ENCODE data around the gene NEK7.
"Not testable (repeated sequence)": the region's sequence is repeated elsewhere in the genome, so short reads cannot be mapped to it uniquely, and the experiment has no call there.

Gene NEK7

DNA sequence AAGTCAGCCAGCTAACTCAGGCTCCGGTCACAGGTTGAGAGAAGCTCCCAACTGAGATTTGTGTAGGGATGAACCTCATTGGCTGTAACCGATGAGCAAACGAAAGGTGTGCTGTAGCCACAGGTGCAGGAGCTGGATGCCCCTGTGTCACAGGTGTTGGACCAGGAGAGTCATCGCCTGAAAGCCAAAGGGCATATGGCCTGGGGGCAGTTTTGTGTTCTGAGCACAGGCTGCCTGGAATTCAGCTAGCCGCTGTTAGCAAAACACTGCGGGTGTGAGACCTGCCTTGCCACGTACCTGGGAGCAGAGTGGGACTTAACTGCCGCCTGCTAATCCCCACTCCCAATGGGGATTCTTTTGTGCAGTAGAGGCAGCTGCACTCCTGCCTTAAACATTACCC lies 55.3 kb downstream of the NEK7 start:
- DNase-seq, result no peak

DNA sequence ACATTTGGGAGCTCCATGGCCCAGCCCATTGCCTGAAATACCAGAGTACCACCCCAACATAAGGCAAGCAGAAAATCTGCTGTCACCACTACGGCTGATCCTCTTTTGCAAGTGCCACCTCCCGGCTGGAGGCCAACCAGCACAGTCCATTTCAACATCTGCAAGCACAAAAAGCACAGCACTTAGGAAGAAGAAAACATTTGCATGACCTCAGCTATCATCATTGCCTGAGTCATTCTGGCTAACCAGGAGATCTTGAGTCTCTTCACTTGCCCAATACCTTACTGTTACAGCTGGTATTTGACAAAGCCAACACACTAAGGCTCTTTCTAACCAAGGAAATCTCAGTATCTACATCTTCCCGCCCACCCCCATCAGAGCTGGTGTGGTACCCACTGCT lies 55.9 kb downstream of the NEK7 start:
- no peak for DNase-seq

DNA sequence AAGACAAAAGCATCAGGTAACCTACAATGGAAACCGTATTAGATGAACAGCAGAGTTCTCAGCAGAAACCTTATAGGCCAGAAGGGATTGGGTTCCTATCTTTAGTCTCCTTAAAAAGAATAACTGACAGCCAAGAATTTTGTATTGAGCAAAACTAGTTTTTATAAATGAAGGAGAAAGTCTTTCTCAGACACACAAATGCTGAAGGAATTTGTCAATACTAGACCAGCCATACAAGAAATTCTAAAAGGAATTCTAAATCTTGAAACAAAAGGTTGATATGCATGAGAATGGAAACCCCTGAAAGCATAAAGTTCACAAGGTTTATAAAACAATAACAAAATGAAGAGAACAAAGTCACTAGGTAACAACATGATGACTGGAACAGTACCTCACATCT lies 58.1 kb downstream of the NEK7 start:
- no peak for DNase-seq

DNA sequence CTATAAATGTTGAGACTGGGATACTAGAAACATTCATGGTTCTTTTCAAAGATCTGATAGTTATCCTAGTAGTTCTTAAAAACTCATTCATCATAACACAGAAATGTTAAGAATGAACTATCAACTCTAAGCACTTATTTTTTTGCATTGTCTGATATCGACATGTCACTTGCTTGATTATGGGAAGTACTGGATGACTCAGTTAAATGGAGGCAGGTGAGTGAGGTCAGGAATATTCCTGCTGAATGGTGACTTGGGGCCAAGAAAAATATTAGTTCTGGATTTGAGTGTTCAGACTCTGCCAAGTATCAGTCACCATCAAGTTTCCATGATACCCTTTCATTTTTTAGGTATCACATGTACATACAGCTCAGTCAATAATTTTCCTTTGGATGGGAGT lies 63.6 kb downstream of the NEK7 start:
- DNase-seq, result no peak

DNA sequence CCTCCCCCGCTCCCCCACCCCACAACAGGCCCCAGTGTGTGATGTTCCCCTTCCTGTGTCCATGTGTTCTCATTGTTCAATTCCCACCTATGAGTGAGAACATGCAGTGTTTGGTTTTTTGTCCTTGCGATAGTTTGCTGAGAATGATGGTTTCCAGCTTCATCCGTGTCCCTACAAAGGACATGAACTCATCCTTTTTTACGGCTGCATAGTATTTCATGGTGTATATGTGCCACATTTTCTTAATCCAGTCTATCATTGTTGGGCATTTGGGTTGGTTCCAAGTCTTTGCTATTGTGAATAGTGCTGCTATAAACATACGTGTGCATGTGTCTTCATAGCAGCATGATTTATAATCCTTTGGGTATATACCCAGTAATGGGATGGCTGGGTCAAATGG lies 70.2 kb downstream of the NEK7 start:
- not testable (repeated sequence) for DNase-seq

DNA sequence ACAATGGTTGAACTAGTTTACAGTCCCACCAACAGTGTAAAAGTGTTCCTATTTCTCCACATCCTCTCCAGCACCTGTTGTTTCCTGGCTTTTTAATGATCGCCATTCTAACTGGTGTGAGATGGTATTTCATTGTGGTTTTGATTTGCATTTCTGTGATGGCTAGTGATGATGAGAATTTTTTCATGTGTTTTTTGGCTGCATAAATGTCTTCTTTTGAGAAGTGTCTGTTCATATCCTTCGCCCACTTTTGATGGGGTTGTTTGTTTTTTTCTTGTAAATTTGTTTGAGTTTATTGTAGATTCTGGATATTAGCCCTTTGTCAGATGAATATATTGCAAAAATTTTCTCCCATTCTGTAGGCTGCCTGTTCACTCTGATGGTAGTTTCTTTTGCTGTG lies 70.7 kb downstream of the NEK7 start:
- not testable (repeated sequence) for DNase-seq

DNA sequence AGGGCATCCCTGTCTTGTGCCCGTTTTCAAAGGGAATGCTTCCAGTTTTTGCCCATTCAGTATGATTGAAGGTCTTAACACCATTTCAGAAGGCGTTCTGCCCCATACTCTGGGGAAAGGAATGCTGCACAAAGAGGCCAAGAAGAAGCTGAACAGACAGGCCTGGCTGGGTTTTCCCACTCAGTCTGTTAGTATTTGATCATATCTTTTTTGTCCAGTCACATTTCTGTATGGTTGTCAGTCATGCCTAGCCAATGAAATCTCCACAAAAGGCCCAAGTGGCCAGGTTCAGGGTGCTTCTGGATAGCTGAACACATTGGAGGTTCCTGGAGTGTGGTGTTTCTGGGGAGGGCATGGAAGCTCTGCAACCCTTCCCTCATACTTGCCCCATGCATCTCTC lies 72.1 kb downstream of the NEK7 start:
- no peak for DNase-seq

DNA sequence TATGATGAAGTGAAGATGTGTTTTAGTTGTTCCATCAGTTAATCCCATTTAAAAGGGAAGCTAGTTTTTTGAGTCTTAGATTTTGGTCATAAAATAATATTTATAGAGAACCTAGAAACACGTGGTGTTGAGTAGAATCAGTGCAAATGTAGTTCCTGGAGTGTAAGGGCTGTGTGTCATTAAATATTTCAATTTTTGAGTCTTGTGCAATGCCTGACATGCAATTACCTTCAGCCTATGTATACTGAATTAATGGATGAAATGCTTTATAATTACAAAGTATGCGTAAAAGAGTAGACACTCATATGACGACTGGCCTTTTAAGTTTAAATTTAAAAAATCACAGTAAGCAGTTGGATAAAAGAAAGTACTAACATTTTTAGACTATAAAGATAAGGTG lies 75.0 kb downstream of the NEK7 start:
- DNase-seq, result no peak

DNA sequence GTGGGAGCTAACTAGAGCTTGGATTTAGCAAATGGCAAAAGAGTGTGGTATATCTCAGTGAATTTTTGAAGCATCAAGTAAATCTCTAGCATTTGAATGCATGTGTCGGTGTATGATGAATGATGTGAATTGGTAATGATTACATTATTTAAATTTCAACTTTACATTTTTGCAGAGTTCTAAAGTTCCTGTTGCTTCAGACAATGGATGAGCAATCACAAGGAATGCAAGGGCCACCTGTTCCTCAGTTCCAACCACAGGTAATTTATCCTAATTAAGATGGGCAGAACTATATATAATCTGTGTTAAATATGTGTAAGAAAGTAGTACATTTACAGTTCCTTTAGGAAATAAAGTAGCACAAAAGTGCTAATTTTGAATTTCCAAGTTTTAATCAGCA lies 75.6 kb downstream of the NEK7 start:
- DNase-seq, result no peak

DNA sequence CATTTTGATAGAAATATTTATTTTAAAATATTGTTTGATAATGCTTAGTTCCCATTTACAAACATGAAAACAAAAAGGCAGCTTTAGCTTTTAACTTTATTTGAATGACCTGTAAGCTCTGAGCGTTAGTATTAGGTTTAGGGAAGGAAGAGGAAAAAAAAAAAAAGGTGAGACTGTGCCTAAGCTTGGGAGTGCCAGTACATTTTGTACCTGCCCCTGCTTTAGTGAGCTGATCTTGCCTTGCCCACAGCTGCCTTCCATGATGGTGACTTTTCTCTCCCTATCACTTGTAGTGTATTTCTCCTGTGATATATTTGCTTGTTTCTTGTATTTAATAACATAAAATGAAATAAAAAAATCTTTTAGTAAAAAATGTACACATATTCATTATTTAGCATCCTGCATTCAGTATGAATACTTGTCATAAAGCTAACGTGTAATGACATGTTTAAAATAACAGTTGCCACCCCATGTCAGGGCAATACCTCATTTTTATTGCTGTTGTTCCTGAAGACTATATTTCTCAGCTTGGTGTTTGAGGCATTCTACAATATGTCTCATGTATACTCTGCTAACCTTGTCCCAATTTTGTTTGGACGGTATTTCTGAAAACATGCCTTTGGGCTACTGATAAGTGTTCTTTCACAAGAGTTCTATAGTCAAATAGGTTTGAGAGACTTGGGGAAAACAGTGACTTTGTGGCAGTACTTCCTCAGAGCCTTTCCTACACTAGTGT lies 76.3 kb downstream of the NEK7 start:
- no peak for DNase-seq

DNA sequence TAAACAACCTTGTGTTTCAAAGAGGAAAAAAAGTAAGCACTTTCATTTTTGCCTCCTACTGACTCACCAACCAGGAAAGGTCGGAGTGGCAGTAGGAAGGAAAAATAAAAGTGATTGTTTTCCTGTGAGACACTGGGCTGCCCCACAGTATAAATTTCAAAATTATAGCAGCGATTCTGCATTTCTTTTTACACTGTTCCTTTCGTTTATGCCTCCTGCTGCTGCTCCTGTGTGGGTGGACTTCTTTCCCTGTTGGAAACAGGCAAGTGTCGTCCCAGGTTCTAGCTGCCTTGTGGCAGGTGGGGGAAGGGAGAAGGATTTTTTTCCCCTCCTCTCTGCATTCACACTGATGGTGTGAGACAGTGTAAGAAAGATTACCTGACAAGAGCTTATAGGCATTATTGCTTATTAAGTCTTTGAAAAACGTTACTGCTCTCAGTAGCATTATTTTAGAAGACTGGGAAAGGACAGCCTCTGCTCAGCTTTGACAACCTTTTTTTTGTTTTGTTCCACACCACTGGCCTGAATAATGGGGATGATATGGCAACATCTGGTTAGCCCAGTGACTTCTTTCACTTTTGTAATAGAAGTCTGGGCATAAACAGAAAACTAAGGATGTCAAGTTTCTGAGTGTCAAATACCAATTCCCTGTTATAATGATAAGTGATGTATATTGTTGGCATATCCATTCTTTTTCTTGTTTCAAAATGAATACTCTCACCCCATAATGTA lies 77.9 kb downstream of the NEK7 start:
- DNase-seq, result peak; percentile 52

DNA sequence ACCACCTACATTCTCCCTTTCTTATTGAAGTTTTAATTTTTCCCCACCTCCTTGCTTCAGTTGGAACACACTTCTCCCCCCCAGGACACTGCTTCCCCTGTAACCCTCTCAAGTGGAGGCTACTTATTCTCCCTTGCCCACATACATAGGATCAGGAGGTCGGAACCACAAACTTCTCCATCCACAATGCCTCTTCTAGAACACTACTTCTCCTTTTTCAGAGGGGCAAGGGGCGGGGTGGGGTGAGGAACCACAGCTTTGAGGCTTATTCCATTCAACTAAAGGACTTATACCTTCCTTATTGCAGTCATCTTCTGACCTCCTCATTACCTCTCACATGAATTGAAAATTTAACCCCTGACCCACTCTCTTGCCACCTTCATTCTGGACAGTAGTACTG lies 81.3 kb downstream of the NEK7 start:
- no peak for DNase-seq

DNA sequence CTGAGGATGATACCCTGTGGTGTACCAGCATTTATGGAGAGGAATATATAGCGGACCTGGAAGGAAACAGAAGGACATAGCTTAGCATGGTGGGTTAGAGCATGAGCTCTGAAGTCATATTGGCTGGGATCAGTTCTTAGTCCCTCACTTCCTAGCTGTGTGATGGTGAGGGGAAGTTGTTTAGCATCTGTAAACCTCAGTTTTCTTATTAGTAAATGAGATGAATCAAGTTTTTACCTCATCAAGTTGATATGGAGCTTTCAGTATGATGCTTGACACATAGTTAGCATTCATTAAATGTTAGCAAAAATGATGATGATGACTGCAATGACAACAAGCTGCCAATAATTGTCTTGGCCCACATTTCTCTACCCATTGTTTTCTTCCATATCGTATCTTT lies 84.8 kb downstream of the NEK7 start:
- no peak for DNase-seq

DNA sequence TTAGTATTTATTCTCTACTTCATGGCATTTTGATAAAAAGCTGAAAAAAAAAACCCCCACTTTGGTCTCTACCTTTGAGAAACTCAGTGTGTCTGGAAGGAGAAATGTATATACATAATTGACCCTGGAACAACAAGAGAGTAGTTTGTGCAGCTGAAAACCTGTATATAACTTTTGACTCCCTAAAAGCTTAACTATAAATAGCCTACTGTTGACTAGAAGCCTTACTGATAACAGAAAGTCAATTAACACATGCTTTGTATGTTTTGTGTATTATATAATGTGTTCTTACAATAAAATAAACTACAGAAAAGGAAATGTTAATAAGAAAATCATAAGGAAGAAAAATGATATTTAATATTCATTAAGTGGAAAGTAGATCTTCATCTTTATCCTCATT lies 88.0 kb downstream of the NEK7 start:
- no peak for DNase-seq

DNA sequence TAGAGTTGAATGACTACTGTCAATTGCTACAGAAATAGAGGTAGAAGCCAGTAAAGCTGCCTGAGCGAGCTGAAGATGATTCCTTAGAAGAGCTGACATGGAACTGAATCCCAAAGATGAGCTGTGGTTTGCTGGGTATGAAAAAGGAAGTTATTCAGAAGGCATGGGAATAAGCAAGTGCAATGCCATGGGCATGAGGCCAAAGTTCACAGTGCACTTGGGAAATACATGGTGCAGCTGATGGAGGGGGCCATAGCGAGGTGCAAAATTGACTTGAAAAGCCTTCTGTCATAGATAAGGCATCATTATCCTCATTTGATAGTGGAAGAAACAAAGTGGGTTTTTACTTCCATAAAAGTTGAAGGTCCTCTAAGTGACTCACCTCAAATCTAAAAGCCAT lies 88.6 kb downstream of the NEK7 start:
- DNase-seq, result no peak

DNA sequence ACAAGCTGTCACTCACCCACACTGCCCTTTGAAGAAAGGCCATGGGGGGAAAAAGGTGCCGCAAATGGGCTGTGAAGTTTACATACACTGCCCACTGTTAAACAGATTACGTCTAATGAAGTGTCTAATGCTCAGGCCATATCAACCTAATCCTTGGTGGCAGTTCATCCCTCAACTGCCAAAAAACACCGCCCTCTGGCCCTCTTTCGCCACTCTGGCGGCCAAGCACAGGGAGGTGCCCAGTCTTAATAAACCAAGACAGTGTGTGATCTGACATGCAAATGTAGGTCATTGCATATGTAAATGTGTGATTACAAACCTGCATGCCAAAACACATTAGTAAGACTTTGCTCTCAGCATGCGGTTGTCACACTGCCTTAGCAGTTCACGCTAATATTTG lies 89.5 kb downstream of the NEK7 start:
- DNase-seq, result no peak

DNA sequence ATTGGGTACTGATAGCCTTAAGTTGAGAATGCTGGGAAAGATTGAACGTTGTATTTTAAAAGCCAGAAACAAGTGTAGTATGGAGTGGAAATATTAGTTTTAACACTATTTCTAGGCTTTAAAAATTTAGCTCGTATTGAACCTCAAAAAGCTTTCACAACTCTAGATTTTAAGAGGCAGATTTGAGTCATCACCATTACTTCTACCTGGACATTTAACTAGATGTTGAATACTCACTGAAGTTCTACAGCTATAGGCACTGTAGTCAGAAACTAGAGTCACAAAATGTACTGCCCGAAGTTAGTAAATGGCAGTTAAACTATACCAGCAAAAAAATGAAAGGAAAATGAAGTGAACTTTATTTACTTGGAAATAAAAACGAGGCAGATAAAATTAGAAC lies 96.5 kb downstream of the NEK7 start:
- no peak for DNase-seq

DNA sequence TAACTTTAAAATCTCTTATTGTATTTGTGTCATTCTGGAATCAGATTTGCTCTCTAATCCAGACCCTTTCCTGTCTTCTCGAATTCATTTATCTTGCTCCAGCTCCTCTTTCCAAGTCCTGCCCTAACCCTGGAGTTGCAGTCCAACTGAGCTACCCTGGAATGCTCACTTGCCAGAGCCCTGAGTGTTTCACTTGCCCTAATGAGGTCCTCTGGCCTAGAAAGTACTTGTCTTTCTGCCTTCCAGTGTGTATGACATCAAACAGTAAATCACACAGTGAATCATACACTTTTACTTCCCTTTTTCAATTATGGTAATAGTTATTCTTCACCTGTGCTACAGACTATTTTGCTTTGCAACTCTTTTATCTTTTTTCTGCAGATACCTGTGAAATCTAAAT lies 96.9 kb downstream of the NEK7 start:
- peak; percentile 35 for DNase-seq

DNA sequence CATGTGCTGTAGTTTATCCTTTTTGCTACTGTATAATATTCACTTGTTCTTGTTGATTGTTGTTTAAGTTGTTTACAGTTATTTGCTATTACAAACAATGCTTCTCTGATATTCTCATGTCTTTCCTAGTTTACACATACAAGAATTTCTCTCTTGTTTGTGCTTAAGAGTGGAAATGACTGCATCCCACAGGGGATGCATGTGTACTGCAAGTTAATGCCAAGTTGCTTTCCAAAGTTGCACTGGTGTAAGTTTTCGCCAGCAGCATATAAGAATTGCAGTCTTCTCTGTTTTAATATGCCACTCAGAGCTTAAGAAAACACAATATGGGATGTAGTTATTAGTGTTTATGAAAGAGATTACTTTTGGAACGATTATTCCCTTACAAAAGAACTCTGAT lies 97.7 kb downstream of the NEK7 start:
- no peak for DNase-seq

DNA sequence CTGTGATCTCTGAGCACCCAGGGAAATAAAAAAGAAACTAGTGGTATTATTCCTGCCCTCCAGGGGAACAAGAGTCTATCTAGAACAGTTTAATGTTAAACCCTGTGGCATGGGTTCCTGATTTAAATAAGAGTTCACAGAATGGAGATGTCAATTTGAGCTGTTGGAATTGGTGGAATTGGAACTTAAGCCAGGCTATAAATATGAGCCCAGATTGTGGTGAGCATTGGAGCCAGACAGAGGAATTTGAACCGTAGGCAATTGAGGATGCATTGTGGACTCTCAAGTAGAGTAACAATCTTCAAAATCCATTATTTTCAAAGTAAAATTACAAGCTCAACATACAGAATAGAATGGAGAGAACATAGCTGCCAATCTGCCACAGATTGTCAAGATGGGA lies 98.2 kb downstream of the NEK7 start:
- no peak for DNase-seq

DNA sequence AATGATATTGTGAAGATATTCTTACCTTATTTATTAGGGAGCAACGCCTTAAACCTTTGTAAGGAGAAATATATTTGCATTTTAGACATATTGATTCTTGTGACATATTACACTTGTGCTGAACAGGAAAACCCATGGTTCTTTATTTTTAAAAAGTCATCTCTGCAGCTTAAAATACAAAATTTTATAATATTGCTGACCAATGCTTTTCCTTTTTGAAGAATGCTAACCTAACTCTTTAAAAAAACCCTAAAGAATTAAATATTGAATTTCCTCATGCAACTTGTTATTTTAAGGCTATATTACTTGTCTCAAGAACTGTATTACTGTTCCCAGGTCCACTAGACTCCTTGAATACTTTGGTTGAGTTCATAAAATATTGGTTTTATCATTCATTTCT lies 99.0 kb downstream of the NEK7 start:
- DNase-seq, result no peak

DNA sequence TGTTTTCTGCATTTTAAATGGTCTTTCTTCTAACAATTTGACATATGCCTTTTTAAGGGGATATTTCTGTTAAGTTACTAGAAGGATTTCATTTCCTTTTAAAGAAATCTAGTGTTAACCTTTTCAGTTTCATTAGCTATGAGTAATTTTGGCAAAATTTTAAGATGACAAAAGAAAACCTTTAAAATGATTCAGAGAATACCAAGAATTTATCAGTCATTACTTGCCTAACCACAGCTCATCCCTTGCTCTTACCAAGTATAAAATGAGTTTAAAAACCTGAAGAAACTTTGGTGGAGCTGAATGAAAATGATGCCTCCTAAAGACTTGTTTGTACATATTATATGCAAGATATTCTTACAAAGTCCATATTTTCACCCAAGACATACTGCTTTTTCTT lies 101.7 kb downstream of the NEK7 start:
- DNase-seq, result no peak

DNA sequence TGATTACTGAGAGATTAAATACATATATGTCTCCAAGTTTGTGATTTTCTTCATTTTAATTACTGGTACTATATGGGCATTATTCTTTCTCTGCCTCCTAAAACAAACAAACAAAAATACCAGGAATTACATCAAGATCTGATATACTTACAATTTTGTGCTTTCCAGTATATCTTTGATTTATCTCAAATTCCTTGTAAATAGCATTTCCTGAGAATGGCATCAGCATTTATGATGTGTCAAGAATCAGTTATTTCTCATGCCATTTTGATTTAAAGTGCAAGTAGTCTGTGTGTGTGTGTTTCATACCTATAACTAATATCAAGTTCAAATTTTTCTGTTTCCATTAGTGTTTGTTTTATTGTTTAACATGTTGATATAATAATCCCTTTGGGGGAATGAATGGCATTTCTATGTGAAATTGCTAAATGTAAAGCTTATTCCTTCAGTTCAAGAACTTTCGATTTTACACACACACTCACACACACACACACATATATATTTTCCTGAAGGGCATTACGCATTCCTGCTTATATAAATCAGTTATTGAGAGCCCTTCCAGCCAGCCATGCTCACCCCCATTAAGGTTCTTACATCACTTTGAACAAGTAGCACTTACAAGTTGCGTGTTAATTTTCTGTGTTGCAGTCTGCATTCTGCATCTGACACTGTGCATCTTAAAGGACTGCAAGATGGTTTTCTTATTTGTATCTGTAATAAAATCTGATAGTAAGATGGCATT lies 102.7 kb downstream of the NEK7 start:
- no peak for DNase-seq

DNA sequence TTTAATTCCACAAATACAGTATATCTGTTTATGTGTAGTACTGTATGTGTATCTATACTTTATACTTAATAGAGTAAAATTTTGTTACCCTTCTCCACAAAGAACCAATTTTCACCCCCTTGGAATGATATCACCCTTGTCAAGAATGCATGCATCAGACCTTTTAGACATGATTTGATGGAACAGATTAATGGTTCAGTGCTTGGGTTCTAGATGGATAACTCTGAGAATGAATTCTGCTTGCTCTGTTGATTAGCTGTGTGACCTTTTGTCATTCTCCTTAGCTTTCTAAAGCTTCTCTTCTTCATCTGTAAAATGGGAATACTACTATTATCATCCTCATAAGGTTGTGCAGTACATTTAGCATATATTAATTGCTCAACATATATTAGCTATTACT lies 105.1 kb downstream of the NEK7 start:
- DNase-seq, result no peak
